HG03575 (cell line): ENCODE results near the gene RASGRP3.
"Not testable (repeated sequence)": the region's sequence is repeated elsewhere in the genome, so short reads cannot be mapped to it uniquely, and the experiment has no call there.

ENCODE experiments used
- ATAC-seq: cut with Tn5 transposase; IDR thresholded peaks from one replicate; pipeline ENCODE4 v1.9.1; 2021; ENCODE audit not compliant: unreplicated experiment, insufficient number of reproducible peaks, low FRiP score; ENCODE audit errors: extremely low read depth

The RASGRP3 gene

GRCh38 chr2:33476131-33476792 is at the start of gene RASGRP3:
RASGRP3 (plus strand) TSS chr2:33476649; CDS start chr2:33515137, 38,488 bp downstream.
- ATAC-seq = peak; percentile 36

- no peak for ATAC-seq
Measured at GRCh38 chr2:33426666-33427231, 49.7 kb upstream of the RASGRP3 start.

GRCh38 chr2:33430077-33430476 is 46.4 kb upstream of the RASGRP3 start:
- ATAC-seq = no peak

- ATAC-seq = no peak
Measured at GRCh38 chr2:33430856-33431255, 45.6 kb upstream of the RASGRP3 start.

- ATAC-seq = no peak
Measured at GRCh38 chr2:33432871-33433270, 43.6 kb upstream of the RASGRP3 start.

- ATAC-seq = no peak
Measured at GRCh38 chr2:33433279-33434235, 42.9 kb upstream of the RASGRP3 start.

- ATAC-seq = no peak
Measured at GRCh38 chr2:33435518-33435917, 40.9 kb upstream of the RASGRP3 start.

- ATAC-seq = no peak
Measured at GRCh38 chr2:33436083-33436482, 40.4 kb upstream of the RASGRP3 start.

GRCh38 chr2:33437297-33437696 is 39.2 kb upstream of the RASGRP3 start:
- no peak for ATAC-seq

- ATAC-seq = no peak
Measured at GRCh38 chr2:33437815-33438214, 38.6 kb upstream of the RASGRP3 start.

- ATAC-seq = peak; percentile 58
Measured at GRCh38 chr2:33441235-33441810, 35.1 kb upstream of the RASGRP3 start.

GRCh38 chr2:33442052-33442451 is 34.4 kb upstream of the RASGRP3 start:
- not testable (repeated sequence) for ATAC-seq

- ATAC-seq = no peak
Measured at GRCh38 chr2:33442528-33443079, 33.8 kb upstream of the RASGRP3 start.

GRCh38 chr2:33443274-33443829 is 33.1 kb upstream of the RASGRP3 start:
- ATAC-seq = no peak

GRCh38 chr2:33444967-33445366 is 31.5 kb upstream of the RASGRP3 start:
- no peak for ATAC-seq

GRCh38 chr2:33448220-33448899 is 28.1 kb upstream of the RASGRP3 start:
- ATAC-seq = no peak

- no peak for ATAC-seq
Measured at GRCh38 chr2:33451214-33451613, 25.2 kb upstream of the RASGRP3 start.

GRCh38 chr2:33451825-33452224 is 24.6 kb upstream of the RASGRP3 start:
- no peak for ATAC-seq
